Mononuclear cell (primary cell): Measurements from ENCODE around the gene OR2H1. TPM values are rescaled to one million over a fixed set of nuclear protein-coding genes. Genes with fewer than 3 reads are reported as not detected.

Source experiments
- H3K27me3 ChIP-seq: 2 replicates; pipeline ENCODE4 v1.6.0; 2011; ENCODE audit warnings: low read length, control low read depth; ENCODE audit not compliant: insufficient read depth
- H3K4me1 ChIP-seq: 2 replicates; pipeline ENCODE4 v1.5.1; 2011; ENCODE audit warnings: mild to moderate bottlenecking, low read length, control low read depth; ENCODE audit not compliant: insufficient read depth
- H3K4me3 ChIP-seq: 2 replicates; pipeline ENCODE4 v1.5.1; 2011; ENCODE audit warnings: mild to moderate bottlenecking, low read length, moderate library complexity
- H3K9me3 ChIP-seq: 2 replicates; pipeline ENCODE4 v1.5.1; 2011; ENCODE audit warnings: low read depth, mild to moderate bottlenecking, control low read depth, low read length
- total RNA-seq: library from RNA; depleted of rRNA; stranded (reverse); fragments of >200 nt; gene quantifications from one replicate; pipeline ENCODE4 v1.2.3, GENCODE V29; 2012

The OR2H1 gene
- total RNA-seq, 1 donor = not detected

DNA sequence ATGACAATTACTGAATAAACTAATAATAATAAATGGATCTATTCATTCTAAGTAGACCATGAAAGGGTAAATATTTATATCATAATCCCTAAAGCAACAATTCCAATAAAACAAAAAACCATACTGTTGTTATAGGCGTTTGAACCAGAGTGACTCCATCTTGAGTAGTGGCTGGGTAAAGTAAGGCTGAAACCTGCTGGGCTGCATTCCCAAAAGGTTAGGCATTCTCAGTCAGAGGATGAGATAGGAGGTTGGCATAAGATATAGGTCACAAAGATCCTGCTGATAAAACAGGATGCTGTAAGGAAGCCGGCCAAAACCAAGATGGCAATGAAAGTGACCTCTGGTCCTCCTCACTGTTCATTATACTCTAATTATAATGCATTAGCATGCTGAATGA, 8.3 kb downstream of the OR2H1 start:
- Histone ChIP-seq H3K27me3 (peaks cover 3% of the 10 kb centered on the region), H3K4me3 (no peak overlapping the region), H3K9me3 (no peaks in the 10 kb centered on the region), H3K4me1 (no peaks in the 10 kb centered on the region)

DNA sequence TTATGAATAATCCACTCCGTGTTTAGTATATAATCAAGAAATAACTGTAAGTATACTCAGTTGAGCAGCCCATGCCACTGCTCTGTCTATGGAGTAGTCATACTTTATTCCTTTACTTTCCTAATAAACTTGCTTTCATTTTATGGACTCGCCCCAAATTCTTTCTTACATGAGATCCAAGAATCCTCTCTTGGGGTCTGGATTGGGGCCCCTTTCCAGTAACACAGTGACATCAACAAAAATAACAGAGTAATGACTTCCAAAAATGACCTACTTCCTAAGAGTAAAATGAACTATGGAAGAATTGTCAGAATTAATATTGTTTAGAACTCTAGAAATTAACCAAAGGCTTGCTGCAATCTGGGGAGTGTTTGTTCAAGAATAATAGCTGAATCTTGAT, 8.8 kb downstream of the OR2H1 start:
- H3K4me3 ChIP-seq = no peak overlapping the region
- H3K4me1 ChIP-seq = no peaks in the 10 kb centered on the region
- peaks cover 3% of the 10 kb centered on the region for H3K27me3 ChIP-seq
- no peaks in the 10 kb centered on the region for H3K9me3 ChIP-seq

DNA sequence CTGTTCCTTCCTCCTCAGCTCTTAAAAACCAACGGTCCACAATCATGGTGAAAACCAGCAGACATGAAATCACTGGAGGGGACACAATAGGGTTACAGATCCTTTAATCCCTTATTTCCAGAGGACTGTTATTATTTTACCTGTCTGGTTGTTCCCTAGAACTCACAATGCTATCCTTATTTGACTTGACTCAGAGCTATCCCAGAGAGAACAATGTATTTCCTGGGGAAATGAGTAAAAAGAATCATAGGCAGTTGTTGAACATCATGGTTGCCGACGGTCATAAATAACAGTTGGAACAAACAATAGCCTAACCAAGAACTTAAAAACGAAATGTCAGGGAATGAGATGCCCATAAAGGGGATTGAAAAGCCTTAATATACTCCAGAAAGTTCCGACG, 9.3 kb downstream of the OR2H1 start:
- H3K27me3 ChIP-seq = peaks cover 3% of the 10 kb centered on the region
- H3K4me3 ChIP-seq = no peak overlapping the region
- no peaks in the 10 kb centered on the region for H3K4me1 ChIP-seq
- H3K9me3 ChIP-seq = no peaks in the 10 kb centered on the region

DNA sequence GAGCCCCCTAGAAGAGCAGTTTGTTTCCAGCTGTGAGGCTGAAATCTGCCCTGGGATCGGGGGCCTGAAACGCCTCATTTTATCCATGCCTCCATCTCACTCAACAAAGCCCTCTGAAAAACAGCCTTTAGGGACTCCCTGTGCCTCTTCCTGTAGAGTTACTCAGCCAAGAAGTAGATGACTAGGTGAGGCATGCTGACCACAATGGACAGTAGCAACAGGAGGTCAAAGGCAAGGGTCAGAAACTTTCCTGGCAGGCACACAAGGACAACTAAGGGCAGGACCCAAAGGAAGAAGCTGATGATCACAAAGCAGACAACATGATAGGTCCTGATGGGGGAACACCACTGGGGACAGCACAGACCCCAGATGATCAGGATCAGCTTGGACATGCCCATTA, 18.0 kb downstream of the OR2H1 start:
- Histone ChIP-seq H3K9me3 (no peaks in the 10 kb centered on the region), H3K4me1 (no peaks in the 10 kb centered on the region), H3K4me3 (no peak overlapping the region), H3K27me3 (no peaks in the 10 kb centered on the region)

DNA sequence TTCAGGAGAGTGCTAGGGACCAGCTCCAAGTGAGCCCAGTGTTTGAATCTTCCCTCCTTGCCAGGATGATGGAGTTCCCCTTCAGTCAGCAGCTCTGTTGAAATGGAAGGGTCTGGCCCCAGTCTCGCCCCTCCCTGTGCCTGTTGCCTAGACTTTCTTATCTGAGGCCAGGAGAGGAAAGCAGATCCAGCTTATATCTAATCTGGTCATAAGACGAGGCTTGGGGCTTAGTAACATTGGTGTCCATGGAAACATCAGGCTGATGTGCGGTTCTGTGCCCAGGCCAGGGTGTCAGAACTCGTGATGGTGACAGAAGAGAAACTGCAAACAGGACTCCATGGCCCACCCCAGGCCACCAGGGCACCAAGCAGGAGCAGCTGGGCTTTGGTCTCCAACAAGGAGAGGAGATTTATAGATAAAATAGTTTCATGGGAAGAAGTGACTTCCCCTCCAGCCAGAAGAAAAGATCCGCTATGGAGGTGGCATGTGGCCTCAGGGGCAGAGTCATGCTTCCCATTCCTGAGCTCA, 21.0 kb downstream of the OR2H1 start:
- Histone ChIP-seq H3K27me3 (no peaks in the 10 kb centered on the region), H3K4me1 (no peaks in the 10 kb centered on the region), H3K4me3 (no peak overlapping the region), H3K9me3 (no peaks in the 10 kb centered on the region)

DNA sequence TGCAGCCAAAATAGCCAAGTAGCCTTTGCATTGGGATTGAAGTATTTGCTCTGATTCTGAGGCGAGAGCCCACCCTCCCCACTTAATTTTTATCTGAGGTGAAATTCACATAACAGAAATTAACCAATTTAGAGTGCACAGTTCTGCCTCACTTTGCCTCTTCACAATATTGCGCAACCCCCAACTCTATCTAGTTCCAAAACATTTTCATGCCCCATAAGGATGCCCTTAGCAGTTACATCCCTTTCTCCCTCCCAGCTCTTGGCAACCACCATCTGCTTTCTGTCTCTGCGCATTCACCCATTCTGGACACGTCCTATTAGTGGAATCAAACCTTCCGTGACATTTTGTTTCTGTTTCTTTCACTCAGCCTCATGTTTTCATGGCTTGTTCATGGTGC, 21.8 kb downstream of the OR2H1 start:
- H3K9me3 ChIP-seq = no peaks in the 10 kb centered on the region
- peaks cover 4% of the 10 kb centered on the region for H3K27me3 ChIP-seq
- H3K4me1 ChIP-seq = no peaks in the 10 kb centered on the region
- no peak overlapping the region for H3K4me3 ChIP-seq

DNA sequence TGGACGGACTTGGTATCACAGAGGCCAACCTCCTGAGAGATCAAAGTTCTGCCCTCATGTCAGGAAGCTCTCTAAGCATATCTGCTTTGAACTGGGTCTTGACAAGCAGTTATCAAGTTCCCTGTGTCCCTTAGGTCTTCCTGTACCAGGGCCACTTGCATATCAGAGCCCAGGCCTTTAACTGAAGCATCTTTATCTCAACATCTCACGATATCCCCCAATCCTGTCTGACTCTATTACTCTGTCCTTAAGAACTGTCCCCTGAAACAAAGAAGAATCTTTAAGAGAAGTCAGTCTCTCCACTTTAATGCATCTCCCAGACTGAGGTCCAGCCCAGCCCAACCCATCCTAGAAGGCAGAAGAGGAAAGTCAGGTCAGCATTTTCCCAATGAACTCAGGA, 22.6 kb downstream of the OR2H1 start:
- H3K27me3 ChIP-seq = peaks cover 4% of the 10 kb centered on the region
- H3K4me3 ChIP-seq = no peak overlapping the region
- H3K4me1 ChIP-seq = no peaks in the 10 kb centered on the region
- no peaks in the 10 kb centered on the region for H3K9me3 ChIP-seq

DNA sequence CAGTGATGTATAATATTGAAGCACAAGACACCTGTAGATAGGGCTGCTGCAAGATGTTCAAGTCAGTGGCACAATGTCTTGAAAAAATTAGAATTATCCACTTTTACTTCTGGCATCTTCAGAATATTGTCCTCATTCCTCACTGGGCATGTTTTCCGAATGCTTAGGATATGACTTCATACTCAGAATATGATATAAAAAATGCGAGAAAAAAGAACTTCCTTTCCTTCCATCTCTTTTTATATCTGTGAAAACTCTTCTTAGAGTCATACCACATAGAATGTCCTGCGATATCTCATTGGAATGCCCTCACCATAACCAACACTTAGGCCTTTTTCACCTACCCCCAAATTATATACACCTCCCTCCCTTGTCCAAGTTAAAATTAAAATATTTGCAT, 26.2 kb downstream of the OR2H1 start:
- H3K4me1 ChIP-seq = no peaks in the 10 kb centered on the region
- H3K27me3 ChIP-seq = peaks cover 7% of the 10 kb centered on the region
- H3K9me3 ChIP-seq = no peaks in the 10 kb centered on the region
- no peak overlapping the region for H3K4me3 ChIP-seq

DNA sequence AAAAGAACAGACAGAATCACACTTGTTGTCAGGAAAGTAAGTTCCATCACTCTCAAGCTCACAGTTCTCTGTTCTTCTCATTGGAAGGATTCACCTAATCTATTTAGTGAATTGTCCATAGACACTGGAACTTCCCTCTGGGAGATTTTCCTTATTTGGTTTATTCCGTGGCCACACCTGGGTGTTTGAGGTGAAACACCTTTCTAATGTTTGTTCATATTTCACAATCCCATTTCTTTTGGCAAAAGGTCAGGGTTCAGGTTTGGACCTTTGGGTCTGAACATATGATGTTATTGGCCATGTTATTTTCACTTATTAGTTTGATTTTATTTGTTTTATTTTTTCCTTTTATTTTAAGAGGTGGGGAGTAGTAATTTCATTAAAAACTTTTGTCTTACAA, 26.8 kb downstream of the OR2H1 start:
- no peaks in the 10 kb centered on the region for H3K9me3 ChIP-seq
- no peaks in the 10 kb centered on the region for H3K4me1 ChIP-seq
- no peak overlapping the region for H3K4me3 ChIP-seq
- peaks cover 7% of the 10 kb centered on the region for H3K27me3 ChIP-seq

DNA sequence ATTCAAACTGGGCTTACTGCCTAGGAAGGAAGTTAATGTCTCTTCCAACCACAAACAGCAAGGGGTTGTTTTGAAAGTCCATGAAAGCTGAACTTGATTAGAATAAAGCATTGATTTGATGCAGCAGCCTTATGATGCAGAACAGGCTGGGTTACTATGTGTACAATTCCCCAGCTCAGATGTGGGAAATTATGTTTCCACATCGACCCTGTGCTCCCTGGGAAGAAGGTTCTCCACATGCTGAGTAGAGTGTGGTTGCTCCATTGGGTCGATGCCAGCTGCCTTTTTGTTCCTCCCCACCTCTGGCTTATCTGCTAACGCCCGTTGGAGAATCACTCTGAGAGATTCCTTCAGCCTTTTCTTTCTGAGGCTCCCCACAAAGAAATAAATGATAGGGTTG, 29.6 kb downstream of the OR2H1 start:
- Histone ChIP-seq H3K9me3 (no peaks in the 10 kb centered on the region), H3K4me3 (no peak overlapping the region), H3K27me3 (peaks cover 7% of the 10 kb centered on the region), H3K4me1 (peaks cover 3% of the 10 kb centered on the region)

DNA sequence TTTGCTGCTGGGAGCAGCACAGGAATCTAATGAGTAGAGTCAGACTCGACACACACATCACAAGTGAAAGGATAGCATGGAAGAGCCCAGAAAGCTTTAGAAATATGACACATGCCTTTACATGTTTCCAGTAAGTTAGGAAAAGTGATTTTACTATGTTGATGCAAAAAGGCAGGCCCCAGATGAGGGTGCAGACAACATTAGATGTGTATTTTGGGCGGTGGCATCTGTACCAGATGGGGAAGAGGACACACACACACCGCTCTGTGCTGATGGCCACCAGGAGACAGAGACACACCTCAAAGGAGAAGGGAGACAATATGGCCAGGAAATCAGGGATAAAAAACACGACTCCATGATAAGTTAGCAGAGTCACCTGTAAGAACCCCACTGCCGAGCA, 30.2 kb downstream of the OR2H1 start:
- Histone ChIP-seq H3K4me1 (peaks cover 3% of the 10 kb centered on the region), H3K9me3 (no peaks in the 10 kb centered on the region), H3K27me3 (peaks cover 7% of the 10 kb centered on the region), H3K4me3 (no peak overlapping the region)

DNA sequence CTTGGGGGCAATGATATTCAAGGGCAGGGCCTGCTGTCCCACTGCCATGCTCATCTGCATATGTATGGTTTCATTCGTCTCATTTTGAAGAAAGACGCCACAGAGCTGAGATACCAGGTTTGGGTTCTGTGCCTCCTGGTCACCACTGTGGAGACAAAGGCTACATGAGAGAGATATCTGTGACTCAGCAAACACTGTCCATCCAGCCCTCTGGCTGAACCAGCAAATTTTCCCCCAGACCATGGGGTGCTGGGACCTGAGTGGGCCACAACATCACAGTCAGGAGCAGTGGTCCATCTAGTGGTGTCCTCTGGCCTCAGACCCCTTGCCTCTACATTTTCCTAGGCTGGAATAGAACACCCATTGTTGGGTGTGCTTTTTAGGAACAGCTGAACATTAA, 30.7 kb downstream of the OR2H1 start, which contains the start of gene MAS1L:
Gene MAS1L, minus strand, starts transcription at position 297 of the 400 bp plus-strand sequence. Its CDS starts 54 bp downstream, at position 243.
- H3K4me1 ChIP-seq = peaks cover 3% of the 10 kb centered on the region
- peaks cover 7% of the 10 kb centered on the region for H3K27me3 ChIP-seq
- H3K4me3 ChIP-seq = no peak within 1 kb of the TSS
- no peaks in the 10 kb centered on the region for H3K9me3 ChIP-seq

DNA sequence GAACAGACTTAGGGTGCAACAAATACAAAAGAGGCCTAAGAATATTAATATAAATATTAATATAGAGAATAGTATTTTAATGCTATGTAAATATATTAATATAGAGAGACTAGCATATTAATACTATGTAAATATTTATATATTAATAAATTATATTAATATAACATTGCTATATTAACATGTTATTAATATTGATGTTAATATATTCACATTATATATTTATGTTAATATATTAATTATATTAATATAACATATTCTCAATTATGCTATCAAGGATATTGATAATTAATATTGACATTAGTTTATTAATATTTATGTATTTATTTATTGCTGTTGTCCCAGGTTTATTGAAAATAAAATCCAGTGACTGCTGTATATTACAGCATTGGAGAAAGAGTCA, 31.9 kb downstream of the OR2H1 start:
- H3K9me3 ChIP-seq = no peaks in the 10 kb centered on the region
- H3K4me1 ChIP-seq = peaks cover 3% of the 10 kb centered on the region
- peaks cover 3% of the 10 kb centered on the region for H3K27me3 ChIP-seq
- H3K4me3 ChIP-seq = no peak overlapping the region

DNA sequence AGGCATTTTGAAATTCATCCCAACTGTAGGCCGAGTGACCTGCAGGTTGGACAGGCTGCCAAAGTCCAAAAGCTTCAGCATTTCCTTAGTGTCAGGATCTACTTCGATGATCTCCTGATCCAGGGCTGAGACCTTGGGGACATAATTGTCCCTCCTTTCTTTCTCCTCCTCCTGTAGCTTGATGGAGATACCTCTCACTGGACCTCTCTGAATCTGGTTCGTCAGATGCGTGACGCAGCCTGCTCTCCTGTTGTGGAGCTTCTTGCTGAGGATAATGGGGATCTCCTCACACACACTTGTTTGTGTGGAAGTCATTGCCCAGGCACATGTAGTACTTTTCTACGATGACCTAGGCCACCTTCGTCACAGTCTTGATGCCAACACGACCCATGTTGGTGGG, 32.3 kb downstream of the OR2H1 start:
- Histone ChIP-seq H3K4me1 (peaks cover 3% of the 10 kb centered on the region), H3K27me3 (peaks cover 3% of the 10 kb centered on the region), H3K9me3 (no peaks in the 10 kb centered on the region), H3K4me3 (no peak overlapping the region)

DNA sequence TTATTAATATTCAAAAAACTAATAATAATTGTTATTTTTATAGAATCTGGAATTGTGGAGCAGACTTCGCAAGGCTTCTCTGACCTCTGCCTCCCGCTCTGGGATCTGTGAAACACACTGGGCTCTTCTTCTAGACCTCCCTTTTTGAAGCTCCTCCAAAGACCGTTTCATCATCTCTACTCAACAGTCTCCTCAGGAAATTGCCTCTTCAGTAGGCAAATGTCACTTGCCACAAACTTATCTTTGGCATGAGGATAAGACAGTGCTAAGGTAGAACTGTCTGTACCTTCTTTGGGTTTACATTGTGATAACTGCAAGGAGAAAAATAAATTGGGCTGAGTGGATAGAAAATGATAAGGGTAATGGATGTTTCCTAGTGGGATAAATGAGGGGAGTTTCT, 33.1 kb downstream of the OR2H1 start:
- Histone ChIP-seq H3K9me3 (no peaks in the 10 kb centered on the region), H3K27me3 (peaks cover 3% of the 10 kb centered on the region), H3K4me1 (peaks cover 3% of the 10 kb centered on the region), H3K4me3 (no peak overlapping the region)

DNA sequence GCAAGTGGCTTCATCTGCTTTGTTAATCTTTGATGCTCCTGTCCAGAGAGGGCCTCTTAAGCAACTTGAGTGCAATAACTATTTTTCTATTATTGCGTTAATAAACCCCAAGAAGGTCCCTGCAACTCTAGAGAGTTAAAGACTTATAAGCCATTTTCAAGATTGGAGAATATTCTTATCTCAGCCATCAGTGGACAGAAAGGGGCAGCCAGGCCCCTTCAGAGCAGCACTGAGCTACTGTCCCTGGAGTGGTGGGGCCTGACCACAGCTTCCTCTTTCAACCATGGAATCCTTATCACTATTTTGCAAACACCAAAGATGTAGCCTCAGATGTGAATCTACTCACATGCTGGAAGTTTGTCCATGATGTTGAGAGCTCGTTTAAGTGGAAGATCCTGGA, 33.6 kb downstream of the OR2H1 start:
- Histone ChIP-seq H3K4me1 (peaks cover 3% of the 10 kb centered on the region), H3K9me3 (no peaks in the 10 kb centered on the region), H3K27me3 (peaks cover 3% of the 10 kb centered on the region), H3K4me3 (no peak overlapping the region)
